K562 (cell line): ENCODE measurements around the gene LRRC41. TPM values are rescaled to one million over a fixed set of nuclear protein-coding genes. Genes with fewer than 3 reads are reported as not detected.
"Not testable (repeated sequence)": the region's sequence is repeated elsewhere in the genome, so short reads cannot be mapped to it uniquely, and the experiment has no call there.

Experiments
- ATAC-seq: fragments of 200-7000 bp; cut with Tn5 transposase; 3 replicates; pipeline ENCODE4 v1.9.1; 2020; ENCODE audit warnings: moderate library complexity
- BruUV-seq: library from RNA; stranded (reverse); fragments of 400-500 nt; replicated peaks from 2 replicates; lab custom pipeline; 2021; lab: Mats Ljungman, UMichigan
- CTCF ChIA-PET: fragments of 300-600 bp; formaldehyde crosslinking; extraction: SDS; loops from one replicate; lab custom pipeline; 2021; ENCODE audit warnings: low intra/inter-chr PET ratio; lab: Yijun Ruan, JAX
- POLR2A ChIA-PET: fragments of 300-600, 350-650 bp; sonication (Branson Sonifier 250); formaldehyde crosslinking; extraction: SDS; loops from one replicate; lab custom pipeline; 2021; ENCODE audit warnings: antibody characterized with exemption, inconsistent platforms; lab: Yijun Ruan, JAX
- DNase-seq, 4 experiments: peaks; one replicate each; pipeline versions ENCODE4 v3.0.0 to v3.0.0-alpha.2; 2011 to 2018; ENCODE audit warnings: low spot score in 3 of 4, mixed read lengths in 3 of 4; ENCODE audit errors: extremely low read depth in 1 of 4
- FAIRE-seq: peaks from 2 replicates; lab custom pipeline; 2011; peaks lifted over from hg19 to GRCh38; lab: Jason Lieb, UNC
- H2AFZ ChIP-seq: 2 replicates; pipeline ENCODE4 v1.6.0; 2011; ENCODE audit warnings: low read depth, low read length, control low read depth, inconsistent platforms
- H3K27ac ChIP-seq: fragments of 200-600 bp; 3 replicates; pipeline ENCODE4 v1.8.0; 2011; ENCODE audit warnings: low read depth, mild to moderate bottlenecking, control low read depth, inconsistent platforms, low read length, moderate library complexity, mixed read lengths; ENCODE audit errors: extremely low read depth
- H3K27me3 ChIP-seq, 2 experiments: fragments of 300-600 bp in 1 of 2; 2 replicates in 1 of 2; 3 replicates in 1 of 2; pipeline versions ENCODE4 v1.6.0 to v1.8.0; 2011; ENCODE audit warnings: inconsistent platforms in 2 of 2, low read length in 2 of 2, mild to moderate bottlenecking in 1 of 2, mixed read lengths in 1 of 2, moderate library complexity in 1 of 2; ENCODE audit not compliant: control insufficient read depth in 2 of 2, insufficient read depth in 2 of 2
- H3K36me3 ChIP-seq: fragments of 300-600 bp; 3 replicates; pipeline ENCODE4 v1.8.0; 2011; ENCODE audit warnings: mild to moderate bottlenecking, low read length, inconsistent platforms; ENCODE audit not compliant: control insufficient read depth, insufficient read depth
- H3K4me1 ChIP-seq, 2 experiments: fragments of 200-600 bp in 1 of 2; replicated peaks in 1 of 2; 2 replicates in 1 of 2; 3 replicates in 1 of 2; pipeline versions ENCODE4 v1.5.1 to v1.8.0; 2011; ENCODE audit warnings: inconsistent platforms in 2 of 2, low read length in 2 of 2, mild to moderate bottlenecking in 1 of 2, mixed read lengths in 1 of 2, moderate library complexity in 1 of 2; ENCODE audit not compliant: control insufficient read depth in 2 of 2, insufficient read depth in 2 of 2
- H3K4me2 ChIP-seq: 2 replicates; pipeline ENCODE4 v1.6.1; 2011; ENCODE audit warnings: low read length, control low read depth, inconsistent platforms, mixed read lengths; ENCODE audit not compliant: insufficient read depth
- H3K4me3 ChIP-seq: fragments of 200-600 bp; sonication (generic), shearing (Covaris generic); 2 replicates; pipeline ENCODE4 v1.5.1; 2016; ENCODE audit warnings: control low read depth, inconsistent platforms
- H3K79me2 ChIP-seq: fragments of 200-600 bp; 3 replicates; pipeline ENCODE4 v1.8.0; 2011; ENCODE audit warnings: low read length, inconsistent platforms; ENCODE audit not compliant: control insufficient read depth, insufficient read depth
- H3K9ac ChIP-seq, 2 experiments: 2 replicates each; pipeline versions ENCODE4 v1.6.0 to v1.6.1; 2011; ENCODE audit warnings: low read depth in 2 of 2, low read length in 2 of 2, control low read depth in 1 of 2, inconsistent platforms in 1 of 2, mild to moderate bottlenecking in 1 of 2, mixed read lengths in 1 of 2; ENCODE audit not compliant: insufficient read depth in 1 of 2
- H3K9me1 ChIP-seq: one replicate; pipeline ENCODE4 v1.6.0; 2011; ENCODE audit warnings: inconsistent platforms, mild to moderate bottlenecking, low read length, moderate library complexity; ENCODE audit not compliant: control insufficient read depth, insufficient read depth
- H3K9me3 ChIP-seq: replicated peaks from 2 replicates; pipeline ENCODE4 v1.5.1; 2011; ENCODE audit warnings: low read depth, low read length, inconsistent platforms; ENCODE audit not compliant: control insufficient read depth, insufficient read depth
- H4K20me1 ChIP-seq: replicated peaks from 2 replicates; pipeline ENCODE4 v1.6.1; 2011; ENCODE audit warnings: low read length, inconsistent platforms, mixed read lengths; ENCODE audit not compliant: control insufficient read depth, insufficient read depth
- ZNF766 ChIP-seq: fragments of 200-800 bp; sonication (Bioruptor generic); conservative IDR thresholded peaks from 2 replicates; pipeline ENCODE4 v1.6.1; 2016; ENCODE audit warnings: missing genetic modification characterization, missing compliant biosample characterization
- WGBS: fragments of 100-300 bp; shearing (Covaris generic); methylation state at CpG from one replicate; pipeline ENCODE4 v1.1.6; 2016; ENCODE audit warnings: low coverage, mixed read lengths; ENCODE audit not compliant: insufficient coverage; ENCODE audit errors: missing lambda C conversion rate; 5-methylcytosine and 5-hydroxymethylcytosine counted together
- in situ Hi-C: fragments of 300-500 bp; cut with MboI; formaldehyde crosslinking; loops from 4 replicates; pipeline ENCODE4 v1.15.0; 2018; ENCODE audit warnings: inconsistent platforms, mixed read lengths
- intact Hi-C: fragments of 100-400 bp; cut with micrococcal nuclease; formaldehyde crosslinking; loops from 2 replicates; pipeline ENCODE4 v1.14.2; 2022
- polyA plus RNA-seq, 8 experiments: library from polyadenylated mRNA; depleted of rRNA in 4 of 8; stranded (reverse) in 5 of 8; unstranded in 3 of 8; fragments of >200 nt; fragmentation: Nextera tagmentation in 2 of 8; fragmentation: Illumina TruSeq in 1 of 8; extraction: Ambion mirVana in 2 of 8; extraction: Trizol in 1 of 8; gene quantifications; 2 replicates each; pipeline versions ENCODE4 v1.2.1 to v1.2.3, GENCODE V29; 2011 to 2014; ENCODE audit warnings: inconsistent platforms in 1 of 8, missing spikeins in 1 of 8
- total RNA-seq, 7 experiments: library from RNA; depleted of rRNA in 6 of 7; stranded (reverse); fragments of >200 nt in 6 of 7; fragmentation: Illumina TruSeq in 2 of 7; extraction: Trizol in 2 of 7; gene quantifications; 2 replicates each; pipeline versions ENCODE4 v1.2.1 to v1.2.3, GENCODE V29; 2011 to 2021; ENCODE audit warnings: low replicate concordance in 1 of 7

The LRRC41 gene
- total and polyA plus RNA-seq, 9 of the 15 experiments (the other 6 are each of a cell fraction or from before 2014, with no cell fraction given), result 10.5 to 64.7 (median 44.2) TPM

GRCh38 chr1:46325285-46326076 is 22.1 kb upstream of the LRRC41 start:
- 64% methylated on average over 10 of the region's 11 CpGs for WGBS
- H3K9ac ChIP-seq, H3K9me1 ChIP-seq, H4K20me1 ChIP-seq, in situ Hi-C loops, H3K36me3 ChIP-seq, BruUV-seq, CTCF ChIA-PET, H3K4me2 ChIP-seq, H2AFZ ChIP-seq, H3K27me3 ChIP-seq, H3K4me1 ChIP-seq, H3K9me3 ChIP-seq, H3K4me3 ChIP-seq, H3K79me2 ChIP-seq, intact Hi-C loops, ATAC-seq, H3K27ac ChIP-seq, FAIRE-seq: not testable (repeated sequence)
- DNase-seq, result peak in 1 of 4 experiments; percentile 2
- POLR2A ChIA-PET, result interaction anchor here (2.4 kb wide), 1 partner anchor 15 kb away, joined by 11 read pairs; the partner anchor contains the start of gene NSUN4

- in situ Hi-C loops, H3K4me3 ChIP-seq, H3K4me2 ChIP-seq, BruUV-seq, H4K20me1 ChIP-seq, H3K36me3 ChIP-seq, DNase-seq, ATAC-seq, H3K4me1 ChIP-seq, H3K9ac ChIP-seq, H3K9me1 ChIP-seq, H3K27ac ChIP-seq, CTCF ChIA-PET, FAIRE-seq, H2AFZ ChIP-seq, H3K9me3 ChIP-seq, H3K79me2 ChIP-seq, H3K27me3 ChIP-seq, intact Hi-C loops: not testable (repeated sequence)
- 70% methylated on average over 5 of the region's 6 CpGs for WGBS
- POLR2A ChIA-PET, result interaction anchor here (0.6 kb wide), 1 partner anchor 26 kb away, joined by 4 read pairs; no protein-coding TSS in a partner anchor
- TF ChIP-seq ZNF766 (CRISPR knock-in tag), result 0 out of 2 replicates have a peak, but pooled peaks have one; percentile 25
These were observed 18.8 kb upstream of the LRRC41 start for GRCh38 chr1:46322191-46322590.
